GM19455 (cell line): ENCODE data around the gene TMEM11.

Experiments used
- ATAC-seq: cut with Tn5 transposase; IDR thresholded peaks from one replicate; pipeline ENCODE4 v1.9.1; 2021; ENCODE audit not compliant: unreplicated experiment

Gene TMEM11, protein sequence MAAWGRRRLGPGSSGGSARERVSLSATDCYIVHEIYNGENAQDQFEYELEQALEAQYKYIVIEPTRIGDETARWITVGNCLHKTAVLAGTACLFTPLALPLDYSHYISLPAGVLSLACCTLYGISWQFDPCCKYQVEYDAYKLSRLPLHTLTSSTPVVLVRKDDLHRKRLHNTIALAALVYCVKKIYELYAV

DNA sequence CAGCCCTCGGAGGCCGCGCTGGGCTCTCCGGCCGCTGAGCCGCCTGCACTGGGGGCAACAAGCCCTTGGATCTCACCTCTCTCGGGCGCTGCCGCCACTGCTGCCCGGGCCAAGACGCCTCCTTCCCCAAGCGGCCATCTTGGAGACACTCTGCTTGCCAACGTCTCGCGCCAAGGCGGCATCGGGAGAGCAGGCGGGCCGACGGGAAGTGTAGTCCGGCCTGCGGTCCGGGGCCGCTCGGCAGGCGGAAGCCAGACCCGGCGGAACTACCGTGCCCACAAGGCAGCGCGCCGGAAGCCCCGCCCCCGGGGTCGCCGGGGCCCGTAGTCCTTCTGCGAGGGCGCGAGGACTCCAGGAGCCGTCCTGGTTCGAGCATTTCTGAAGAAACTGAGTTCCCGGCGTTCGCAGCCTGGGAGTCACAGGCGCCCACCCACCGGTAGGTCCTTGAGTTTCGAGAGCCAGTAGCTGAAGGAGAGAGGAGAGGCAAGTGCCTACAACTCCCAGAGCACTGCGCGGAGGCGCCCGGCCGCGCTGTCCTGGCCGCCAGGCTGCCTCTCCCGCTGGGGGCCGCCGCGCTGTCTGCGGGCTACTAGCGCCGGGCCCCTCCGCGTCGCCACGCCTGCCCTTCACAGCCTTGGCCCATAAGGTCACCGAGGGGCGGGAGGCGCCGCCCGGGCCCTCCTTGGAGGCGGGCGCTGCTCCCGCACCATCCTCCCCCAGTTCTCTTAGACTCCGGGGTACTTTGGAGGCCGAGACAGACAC, at the start of gene TMEM11:
Gene TMEM11, minus strand, starts transcription at position 147 of the 762 bp plus-strand sequence. Its CDS starts 9 bp downstream, at position 138.
- ATAC-seq = peak; percentile 90

DNA sequence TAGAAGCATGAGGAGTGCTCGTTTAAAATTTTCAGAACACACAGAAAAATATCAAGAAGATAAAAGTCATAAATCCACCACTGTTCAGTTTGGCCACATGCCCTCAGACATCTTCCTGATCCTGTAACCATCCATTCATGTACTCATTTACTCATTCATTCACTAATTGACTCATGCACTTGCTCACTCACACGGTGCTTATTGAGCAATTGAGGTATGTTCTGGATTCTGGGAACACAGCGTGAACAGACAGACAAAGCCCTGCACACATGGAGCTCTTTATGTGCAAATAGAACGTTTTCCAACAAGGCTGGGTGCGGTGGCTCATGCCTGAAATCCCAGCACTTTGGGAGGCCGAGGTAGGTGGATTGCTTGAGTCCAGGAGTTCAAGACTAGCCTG, 49.4 kb upstream of the TMEM11 start:
- ATAC-seq = no peak

DNA sequence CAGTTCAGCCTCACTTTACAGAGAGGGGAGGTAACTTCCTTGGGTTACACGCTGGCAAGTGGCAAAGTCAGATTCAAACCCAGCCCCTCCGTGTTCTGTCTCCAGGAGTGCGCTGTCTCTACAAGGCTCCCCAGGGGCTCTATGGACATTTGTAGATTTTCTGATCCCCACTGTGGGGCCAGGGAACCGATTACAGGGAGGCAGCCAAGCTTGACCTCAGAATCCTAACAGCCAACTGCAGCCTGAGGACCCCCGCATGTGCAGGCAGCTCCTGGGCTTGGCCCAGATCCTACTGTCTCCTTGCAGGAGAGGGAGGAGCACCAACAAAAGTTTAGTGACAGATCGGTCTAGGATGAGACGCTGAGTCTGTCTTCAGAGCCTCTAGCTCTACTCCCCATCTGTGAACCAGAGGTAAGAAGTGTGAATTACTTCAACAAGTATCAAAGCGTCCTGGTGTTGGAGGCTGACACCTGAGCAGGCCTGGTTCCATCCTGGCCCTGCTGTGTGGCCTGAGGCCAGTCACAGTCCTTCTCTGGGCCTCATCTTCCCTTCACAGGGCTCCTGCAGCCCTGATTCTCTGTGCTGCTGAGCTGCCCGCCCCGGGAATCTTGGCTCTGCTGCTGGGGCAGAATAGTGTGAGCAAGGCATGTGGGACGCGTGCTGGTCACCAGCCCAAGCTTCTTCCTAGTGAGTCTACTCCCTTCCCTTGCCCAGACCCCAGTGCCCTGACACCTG, 48.5 kb upstream of the TMEM11 start:
- no peak for ATAC-seq

DNA sequence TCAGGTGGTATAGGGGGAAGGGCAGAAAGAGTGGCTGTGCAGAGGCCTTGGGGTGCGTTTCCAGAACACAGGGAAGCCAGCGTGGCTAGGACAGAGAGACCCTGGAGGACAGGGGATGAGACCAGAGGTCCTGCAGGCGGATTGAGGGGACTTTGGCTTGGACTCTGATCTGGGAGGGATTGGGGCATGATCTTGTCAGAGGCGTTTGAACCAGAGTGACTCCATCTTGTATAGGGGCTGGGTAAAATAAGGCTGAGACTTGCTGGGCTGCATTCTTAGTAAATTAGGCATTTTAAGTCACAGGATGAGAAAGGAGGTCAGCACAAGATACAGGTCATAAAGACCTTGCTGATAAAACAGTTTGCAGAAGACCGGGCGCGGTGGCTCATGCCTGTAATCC, 44.6 kb upstream of the TMEM11 start:
- no peak for ATAC-seq

DNA sequence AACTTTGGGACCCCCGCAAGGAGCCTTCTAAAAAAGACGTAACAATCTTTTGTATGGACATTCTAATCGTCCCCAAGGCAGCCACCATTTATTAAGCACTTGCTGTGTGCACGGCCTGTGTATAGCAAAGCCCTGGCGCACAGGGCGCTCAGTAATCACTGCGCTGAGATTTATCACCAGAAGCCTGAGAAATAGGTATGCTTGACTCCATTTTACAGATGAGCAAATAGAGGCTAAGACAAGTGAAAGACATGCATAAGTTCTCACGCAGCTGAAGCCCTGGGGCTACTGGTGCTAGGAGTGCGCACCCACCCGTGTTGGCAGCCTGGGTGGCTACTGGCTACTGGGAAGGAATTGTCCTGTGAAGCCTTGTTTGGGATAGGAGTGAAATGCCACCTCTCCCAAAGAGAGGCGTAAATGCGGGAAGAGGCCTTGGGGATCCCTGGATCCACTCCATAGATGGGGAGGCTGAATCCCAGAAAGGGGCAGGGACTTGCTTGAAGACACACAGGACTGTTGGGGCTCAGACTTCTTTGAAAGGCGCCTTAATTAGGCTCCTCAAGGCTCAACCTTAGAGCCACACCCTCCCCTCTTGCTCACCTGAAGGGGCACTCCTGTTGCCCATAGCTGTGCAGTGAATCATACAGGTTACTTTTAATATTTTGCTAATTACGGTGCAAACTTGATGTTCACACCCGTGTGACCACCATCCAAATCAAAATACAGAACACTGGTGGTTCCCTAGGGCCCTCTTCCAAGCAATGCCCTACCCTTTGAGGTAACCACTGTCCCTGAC, 39.9 kb upstream of the TMEM11 start:
- peak; percentile 9 for ATAC-seq

DNA sequence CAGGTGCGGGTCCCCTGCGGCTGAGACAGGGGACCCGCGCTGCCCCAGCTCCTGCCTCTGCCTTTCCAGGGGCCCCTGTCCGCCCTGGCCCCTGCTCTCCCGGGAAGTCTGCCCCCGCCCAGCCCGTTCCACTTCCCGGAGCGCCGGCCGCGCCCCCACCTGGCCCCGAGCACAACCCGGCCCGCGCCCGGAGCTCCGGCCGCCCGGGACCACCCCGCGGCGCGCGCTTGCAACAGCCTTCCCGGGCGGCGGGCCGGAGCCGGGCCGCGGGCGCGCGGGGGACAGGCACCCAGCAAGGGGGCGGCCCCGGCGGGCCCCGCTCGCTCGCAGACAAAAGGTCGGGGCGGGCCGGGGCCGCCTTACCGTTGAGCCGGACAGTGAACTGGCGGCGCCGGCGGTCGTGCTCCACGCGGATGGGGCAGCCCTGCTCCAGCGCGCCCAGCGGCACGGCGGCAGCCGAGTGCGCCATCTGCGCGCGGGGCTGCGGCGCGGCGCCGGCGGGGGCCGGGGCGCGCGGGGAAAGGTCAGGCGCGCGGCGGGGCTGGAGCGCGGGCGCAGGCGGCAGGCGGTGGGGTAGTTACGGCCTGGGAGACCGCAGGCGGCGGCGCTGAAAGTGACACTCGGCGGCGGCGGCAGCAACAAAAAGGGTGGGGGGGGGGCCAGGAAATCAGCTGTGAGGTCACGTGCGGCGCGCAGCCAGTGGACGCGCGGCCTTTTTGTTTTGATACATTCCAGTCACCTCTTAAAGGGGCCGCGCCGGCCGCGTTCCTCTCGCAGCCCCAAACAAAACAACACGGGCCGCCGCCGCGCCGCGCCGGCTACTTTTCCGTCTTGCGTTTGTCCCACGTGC, 39.1 kb upstream of the TMEM11 start, which contains the start of gene NATD1:
Gene NATD1, minus strand, starts transcription at position 615 of the 850 bp plus-strand sequence. Its CDS starts 146 bp downstream, at position 469.
- peak; percentile 77 for ATAC-seq

DNA sequence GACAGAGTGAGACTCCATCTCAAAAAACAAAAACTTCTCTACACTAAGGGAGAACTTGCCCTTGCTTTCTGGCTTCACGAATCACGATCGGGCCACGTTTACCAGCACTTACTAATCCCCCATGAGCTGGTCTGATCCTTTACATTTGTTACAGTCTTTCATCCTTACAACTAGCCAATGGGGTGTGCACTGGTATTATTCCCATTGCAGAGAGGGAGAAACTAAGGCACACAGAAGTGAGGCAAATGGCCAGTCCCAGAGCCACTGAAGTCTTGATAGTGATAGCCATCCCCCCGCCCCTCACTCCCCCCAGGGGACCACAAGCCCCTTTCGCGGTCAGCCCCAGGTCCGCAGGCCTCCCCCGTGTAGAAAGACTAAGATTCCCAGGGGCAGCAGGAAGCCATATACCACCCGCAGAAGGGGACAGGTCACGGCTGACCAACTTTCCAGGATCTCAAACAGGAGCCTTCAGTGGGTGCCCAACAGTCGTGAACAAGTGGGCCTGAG, 38.4 kb upstream of the TMEM11 start:
- no peak for ATAC-seq

DNA sequence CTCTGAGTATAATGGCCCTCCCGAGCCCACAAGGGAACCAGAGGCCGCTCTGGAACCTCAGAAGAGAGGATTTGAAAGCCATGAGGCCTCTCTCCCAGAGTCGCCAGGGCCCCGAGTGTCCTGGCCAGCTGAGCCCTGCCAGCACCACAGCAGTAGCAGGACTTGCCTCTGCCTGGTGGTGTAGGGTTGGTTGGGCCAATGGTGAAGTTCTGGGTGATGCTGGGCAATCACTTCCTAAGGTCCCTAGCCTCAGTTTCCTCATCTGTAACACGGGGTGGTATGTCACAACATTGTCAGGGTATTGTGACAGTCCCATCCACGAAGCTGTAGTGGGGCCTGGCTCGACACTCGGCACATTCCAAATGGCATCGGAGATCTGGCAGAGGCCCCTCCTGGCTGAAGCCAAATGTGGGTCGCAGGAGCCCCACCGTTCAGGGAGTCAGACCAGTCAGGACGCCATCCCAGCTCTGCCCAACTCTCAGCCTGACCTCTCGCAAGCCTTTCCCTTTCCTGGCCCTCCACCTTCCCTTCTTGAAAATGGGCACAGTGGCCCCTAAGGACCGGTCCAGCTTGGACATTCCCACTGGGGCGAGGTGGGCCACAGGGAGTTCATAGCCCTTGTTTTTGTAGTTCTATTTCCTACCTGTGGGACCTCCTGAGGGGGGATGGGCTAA, 37.5 kb upstream of the TMEM11 start:
- ATAC-seq = no peak

DNA sequence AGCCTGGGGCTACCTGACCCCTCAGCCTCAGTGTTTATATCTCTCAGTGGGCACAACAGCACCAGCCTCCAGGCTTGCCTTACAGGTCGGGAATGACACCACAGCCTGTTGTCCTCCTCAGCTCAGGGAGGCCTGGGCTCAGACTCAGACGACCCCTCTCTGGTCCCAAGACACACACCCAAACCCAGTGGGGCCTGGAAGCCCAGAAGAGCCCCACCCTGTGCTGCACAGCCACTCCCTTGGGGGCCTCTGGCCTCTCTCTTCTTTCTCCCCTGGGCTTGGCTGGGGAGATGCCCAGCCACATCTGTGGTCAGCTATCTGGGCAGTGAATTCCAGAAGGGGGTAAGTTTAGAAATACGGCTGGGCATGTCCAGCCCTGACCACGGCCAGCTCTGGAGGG, 36.9 kb upstream of the TMEM11 start:
- ATAC-seq = no peak

DNA sequence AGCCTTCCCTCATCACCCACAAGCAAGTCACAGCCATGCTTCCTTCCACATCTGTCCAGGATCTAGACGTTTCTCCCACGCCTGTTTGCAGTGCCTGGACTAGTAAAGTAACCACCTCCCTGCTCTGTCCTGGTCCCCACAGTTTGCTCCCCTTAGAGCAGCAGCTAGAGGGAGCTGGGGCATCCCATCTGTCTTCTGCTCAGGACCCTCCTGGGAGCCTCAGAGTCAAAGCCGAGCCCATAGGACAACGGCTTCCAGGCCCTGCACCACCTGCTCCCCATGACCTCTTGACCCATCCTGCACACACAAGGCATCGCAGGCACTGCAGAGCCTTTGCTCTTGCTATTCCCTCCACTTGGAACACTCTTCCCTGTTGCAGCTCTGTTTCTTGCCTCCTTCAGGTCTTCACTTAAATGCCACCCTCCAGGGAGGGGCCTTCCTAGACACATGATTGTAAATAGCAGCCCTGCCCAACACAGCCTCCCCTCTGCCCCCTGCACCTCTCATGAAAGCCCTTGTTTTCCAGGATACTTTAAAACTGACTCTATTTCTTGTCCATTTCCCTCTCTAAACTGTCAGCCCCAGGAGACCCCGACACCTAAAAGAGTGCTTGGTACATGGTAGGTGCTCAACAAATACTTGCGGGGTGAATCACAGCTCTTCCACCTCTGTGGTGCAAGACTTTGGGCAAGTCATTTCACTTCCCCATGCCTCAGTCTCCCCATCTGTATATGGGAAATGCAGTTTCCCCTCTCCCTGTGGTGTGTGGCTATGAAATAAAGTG, 36.2 kb upstream of the TMEM11 start:
- no peak for ATAC-seq

DNA sequence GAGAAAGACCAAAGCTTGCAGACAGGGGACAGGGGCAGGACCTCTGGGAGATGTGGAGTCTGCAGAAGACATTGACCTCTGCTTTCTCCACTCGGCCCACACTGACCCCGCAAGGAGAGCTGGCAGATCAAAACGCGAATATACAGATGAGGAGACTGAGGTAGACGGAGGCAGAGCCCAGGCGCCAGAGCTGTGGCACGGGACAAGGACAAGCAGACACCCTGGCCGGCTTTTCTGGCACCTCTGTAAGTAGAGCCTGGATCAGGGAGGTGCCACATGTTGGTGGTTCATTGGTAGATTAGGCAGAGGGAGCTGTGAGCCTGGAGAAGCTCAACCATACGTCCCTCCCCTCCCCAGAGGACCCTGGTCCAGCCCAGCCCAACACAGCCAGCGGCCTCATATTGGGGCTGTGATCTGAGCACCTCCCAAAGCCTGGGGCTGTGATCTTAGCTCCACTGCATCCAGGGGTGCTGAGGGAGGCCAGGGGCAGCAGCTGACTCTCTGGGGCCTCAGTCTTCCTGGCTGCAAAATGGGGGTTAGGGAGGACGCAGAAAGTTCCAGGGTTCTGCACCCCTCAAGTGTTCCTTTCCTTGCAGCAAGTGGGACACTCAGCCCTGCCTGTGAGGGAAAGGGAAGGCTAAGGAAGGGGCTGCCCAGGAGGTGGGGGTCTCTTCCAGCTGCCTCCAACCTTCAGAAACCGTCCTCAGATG, 35.3 kb upstream of the TMEM11 start:
- no peak for ATAC-seq

DNA sequence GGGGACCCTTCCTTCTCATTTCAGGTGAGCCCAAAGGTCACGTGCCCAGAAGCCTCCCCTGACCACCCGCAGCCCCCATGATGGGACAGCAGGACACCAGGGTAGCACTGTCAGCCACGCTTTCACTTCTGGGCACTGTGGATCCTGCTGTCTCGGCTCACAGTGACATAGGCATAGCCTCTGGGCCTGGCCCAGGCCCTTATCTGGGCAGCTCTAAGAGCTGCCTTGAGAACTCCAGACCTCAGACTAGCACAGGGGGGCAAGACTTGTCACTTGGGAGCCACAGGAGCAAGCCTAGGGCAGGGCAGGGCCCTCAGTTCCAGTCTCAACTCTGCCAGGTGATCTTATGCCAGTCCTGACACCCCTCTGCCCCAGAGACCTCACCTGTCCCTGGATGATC, 34.5 kb upstream of the TMEM11 start:
- ATAC-seq = no peak

DNA sequence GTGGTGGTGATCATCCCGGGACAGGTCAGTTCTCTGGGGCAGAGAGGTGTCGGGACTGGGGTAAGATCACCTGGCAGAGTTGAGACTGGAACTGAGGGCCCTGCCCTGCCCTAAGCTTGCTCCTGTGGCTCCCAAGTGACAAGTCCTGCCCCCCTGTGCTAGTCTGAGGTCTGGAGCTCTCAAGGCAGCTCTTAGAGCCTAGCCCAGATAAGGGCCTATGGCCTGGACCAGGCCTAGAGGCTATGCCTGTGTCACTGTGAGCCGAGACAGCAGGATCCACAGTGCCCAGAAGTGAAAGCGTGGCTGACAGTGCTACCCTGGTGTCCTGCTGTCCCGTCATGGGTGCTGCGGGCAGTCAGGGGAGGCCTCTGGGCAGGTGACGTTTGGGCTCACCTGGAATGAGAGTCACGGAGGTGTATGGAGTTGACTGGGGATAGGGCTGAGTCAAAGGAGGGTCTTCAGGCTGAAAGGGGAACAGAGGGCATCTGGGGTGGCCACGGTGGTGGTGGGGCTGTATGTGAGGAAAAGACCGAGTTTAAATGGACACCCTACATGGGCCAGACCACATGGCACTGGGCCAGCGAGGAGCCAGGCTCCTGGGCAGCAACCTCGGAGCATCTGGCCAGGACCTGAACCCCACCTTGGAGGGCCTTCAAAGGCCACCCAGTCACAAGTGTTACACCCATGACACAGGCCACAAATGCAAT, 33.7 kb upstream of the TMEM11 start:
- no peak for ATAC-seq

DNA sequence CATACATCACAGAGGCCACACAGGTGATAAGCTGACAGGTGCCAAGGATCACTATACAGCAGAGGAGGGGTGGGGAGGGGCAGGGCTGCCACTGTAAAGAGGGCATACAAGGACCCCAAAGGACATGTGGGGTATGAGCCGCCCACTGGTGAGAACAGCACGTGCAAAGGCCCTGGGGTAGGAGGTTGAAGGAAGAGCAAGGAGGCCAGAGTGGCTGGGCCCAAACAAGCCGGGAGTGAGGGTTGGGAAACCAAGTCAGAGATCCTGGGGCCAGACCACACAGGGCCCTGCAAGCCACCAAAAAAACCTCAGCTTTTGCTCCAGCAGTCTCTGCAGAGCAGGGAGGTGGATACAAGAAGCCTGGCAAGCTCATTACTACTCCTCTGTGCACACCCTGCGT, 32.7 kb upstream of the TMEM11 start:
- ATAC-seq = no peak

DNA sequence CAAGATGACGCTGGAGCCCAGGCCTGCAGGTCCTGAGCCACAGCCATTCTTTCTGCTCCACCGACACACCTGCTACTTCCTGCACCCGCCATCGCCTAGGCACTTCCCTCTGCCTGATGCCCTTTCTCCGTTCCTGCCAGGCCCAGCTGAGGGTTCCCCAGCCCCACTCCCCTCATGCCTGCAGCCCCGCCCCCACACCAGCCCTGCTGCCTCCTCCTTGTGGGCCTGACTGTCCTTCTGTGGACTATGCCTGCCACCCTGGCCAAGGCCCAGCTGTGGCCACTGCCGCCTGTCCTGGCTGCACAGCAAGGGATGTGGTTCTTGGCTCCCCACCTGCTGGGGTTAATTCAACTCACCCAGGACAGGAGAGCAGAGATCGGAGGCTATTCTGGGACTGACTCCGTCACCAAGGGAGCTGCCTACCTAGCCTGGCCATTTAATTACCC, 31.7 kb upstream of the TMEM11 start:
- no peak for ATAC-seq

DNA sequence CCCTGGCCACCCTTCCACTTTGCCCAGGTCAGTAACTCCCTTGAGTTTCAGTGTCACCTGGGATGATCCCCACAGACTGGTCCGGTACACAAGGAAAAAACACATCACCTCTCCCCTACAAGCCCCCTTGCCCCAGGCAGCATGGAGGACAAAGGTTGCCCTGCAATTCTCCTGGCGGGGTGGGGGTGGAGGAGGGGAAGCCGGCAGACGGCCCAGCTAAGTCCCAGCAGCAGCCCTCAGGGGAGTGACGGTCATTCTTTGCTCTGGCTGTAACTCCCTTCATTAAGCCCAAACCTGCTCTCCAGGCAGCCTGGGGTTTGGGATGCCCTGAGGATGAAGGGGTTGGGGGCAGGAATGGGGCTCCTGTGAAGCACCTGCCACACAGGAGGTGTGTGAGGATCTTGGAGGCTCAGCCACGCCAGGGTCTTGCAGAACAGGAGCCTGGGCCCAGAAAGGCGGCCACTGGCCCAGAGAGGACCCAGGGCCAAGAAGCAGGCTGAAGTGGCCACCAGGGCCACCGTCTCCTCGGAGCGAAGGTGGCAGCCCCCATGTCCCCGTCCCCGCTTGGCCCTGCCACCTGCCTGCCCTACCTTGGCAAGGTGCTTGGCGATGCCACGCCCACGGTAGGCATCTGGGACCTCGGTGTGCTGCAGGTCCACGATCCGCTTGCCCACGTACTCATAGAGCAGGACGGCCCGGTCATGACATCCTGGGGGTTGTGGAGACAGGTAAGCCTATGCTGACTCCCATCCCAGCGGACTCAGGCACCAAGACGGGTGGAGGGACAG, 29.7 kb upstream of the TMEM11 start:
- no peak for ATAC-seq
